ENCODE results near the gene TOB1.
"Not testable (repeated sequence)": the region's sequence is repeated elsewhere in the genome, so short reads cannot be mapped to it uniquely, and the experiment has no call there.

Gene TOB1

DNA sequence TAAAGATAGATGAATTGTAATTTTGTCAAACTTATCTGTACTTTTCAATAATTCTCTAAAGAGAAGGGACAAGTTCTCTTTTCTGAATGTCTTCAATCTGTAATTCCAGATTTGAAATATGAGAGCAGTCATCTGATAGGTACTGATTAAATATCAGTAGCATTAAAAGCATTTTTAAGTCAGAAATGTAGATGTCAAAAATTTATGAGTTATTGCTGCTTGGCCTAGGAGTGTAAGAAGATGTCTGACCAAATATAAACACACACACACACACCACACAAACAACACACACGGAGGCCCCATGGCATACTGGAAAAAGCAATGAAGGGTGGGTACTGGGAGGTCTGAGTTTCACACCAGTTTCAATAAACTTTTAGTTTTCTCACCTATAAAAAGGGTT is 2.4 kb upstream of the TOB1 start:
- no peak for DNase-seq (ENCODE audit: low spot score)

DNA sequence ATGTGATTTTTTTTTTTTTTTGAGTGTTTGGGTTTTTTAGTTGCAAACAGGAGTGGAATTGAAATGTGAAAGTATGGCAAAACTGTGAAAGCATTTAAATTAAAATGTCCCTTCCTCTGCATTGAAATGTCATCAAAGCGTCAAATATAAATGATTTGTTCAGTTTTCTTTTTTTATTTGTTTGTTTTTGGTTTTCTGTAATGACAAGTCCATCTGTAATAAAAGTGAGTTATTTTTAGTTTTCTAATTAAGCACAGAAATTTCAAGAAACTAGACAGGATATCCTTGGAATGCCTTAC is 1.9 kb upstream of the TOB1 start:
- no peak for DNase-seq (ENCODE audit: low spot score)

DNA sequence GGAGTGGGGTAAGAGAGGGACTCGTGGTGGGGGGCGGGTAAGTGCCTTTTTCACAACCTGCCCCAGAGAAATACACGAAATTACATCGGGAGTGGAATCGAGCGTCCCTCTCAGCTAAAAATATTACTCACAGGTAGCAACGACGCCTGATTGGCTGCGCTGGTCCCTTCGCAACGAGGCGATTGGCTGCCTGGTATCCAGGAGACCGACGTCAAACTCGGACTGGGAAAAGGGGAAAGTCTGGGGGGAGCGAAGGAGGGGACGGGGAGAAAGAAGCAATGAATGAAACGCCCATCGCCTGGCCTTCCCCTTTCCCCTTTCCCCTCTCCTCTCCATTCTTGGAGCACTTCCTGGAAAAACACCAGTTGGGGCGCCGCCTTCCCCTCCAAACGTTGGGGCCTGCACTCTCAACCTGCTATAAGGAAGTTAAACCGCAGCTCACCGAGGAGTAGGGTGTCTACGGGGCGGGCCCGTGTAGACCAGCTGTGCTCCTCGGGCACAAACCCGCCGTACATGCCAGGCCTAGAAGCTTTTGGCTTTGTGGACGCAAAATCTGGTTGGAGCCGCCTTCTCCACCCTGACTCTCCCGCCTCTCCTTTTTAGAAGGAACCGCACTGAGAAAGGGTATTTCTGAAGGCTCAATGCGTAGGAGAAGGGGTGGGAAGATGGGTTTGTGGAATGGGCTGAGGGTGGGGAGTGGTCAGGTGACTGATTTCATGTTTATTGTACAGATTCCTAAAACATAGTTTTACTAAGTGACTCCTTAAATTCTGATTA is 1.4 kb upstream of the TOB1 start:
- DNase-seq (ENCODE audit: low spot score), result peak; percentile 96

DNA sequence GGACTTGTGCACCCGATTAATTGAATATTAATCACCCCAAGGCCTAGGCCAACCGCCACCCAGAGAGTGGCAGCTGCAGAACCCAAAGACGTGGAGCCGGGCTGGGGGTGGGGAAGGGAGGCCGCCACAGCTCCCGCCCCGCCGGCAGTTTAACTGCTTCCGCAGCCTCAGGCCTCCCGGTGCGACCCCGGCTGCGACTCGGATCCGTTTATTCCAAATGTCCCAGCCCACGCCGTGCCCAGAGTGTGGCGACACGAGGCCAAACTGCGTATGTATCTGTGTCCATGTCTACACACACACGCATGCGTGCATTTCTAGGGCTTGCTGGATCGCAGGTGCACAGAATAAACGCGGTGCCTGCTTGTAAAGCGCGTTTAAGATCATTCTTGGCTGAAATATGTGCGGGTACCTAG is 802 bp upstream of the TOB1 start:
- DNase-seq (ENCODE audit: low spot score), result no peak

DNA sequence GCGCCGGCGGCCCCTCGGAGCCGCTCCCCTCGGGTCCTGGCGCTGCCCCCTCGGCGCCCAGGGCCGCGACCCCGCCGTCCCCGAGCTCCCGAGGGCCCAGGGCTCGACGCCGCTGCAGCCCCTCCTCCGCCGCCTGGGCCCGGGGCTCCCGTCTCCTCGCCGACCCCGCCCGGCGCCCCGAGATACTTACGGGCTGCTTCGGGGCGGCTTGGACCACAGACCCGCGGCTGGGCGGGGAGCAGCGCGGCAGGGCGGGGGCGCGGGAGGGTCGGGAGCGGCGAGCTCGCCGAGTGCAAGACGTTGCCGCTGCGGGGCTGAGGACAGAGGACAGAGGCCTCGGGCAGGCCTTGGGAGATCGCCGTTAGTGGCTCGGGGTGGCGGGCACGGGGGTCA is 290 bp downstream of the TOB1 start:
- DNase-seq (ENCODE audit: low spot score), result no peak

DNA sequence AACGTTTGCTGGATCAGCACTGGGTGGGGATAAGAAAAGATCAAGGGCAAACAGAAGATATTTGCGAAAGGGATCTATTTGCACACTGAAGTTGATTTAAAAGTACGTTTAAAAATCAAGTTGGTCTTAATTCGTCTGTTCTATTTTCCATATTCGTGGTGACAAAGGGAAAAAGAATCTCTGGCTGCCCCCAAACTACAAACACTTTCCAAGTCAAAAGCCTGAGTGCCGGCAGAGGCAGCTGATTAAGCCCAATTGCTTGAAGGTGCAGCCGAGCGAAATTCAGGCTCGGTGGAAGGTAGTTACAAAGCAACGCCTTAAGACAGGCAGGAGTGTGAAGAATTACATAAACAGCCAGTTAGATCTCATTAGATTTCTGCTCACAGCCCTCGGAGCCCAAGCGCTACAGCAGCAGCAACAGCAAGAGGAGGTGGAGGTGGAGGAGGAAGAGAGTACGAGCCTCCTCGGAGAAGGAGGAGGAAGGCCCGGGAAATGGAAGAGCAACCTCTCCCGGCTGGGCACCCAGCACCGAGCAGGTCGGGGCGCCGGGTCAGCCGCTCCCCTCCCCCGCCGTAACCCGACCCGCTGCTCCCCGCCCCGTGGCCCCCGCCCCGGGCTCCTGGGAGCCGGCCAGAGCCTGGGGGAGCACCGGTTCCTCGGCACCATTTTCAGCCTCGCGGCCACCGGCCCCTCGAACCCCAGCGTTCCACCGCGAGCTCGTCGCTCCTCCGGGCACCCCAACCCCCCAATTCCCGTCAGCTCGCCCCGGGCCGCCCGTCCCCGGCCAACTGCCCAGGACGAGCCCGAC is 890 bp downstream of the TOB1 start:
- DNase-seq (ENCODE audit: low spot score), result peak; percentile 63

DNA sequence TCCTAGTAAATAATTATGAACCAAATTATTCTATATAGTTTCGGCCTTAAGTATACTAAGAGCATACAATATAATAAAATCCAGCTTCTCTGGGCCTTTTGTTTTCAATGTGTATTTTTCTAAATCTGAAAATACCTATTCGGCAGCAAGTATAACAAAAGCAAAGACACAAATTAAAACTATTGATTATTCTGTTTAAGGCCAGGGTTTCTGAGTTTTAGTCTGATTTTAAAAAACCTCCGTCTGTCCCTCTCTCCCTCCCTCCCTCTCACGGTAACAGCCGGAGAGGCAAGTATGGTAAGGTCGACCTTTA is 1.5 kb downstream of the TOB1 start:
- DNase-seq (ENCODE audit: low spot score), result no peak

DNA sequence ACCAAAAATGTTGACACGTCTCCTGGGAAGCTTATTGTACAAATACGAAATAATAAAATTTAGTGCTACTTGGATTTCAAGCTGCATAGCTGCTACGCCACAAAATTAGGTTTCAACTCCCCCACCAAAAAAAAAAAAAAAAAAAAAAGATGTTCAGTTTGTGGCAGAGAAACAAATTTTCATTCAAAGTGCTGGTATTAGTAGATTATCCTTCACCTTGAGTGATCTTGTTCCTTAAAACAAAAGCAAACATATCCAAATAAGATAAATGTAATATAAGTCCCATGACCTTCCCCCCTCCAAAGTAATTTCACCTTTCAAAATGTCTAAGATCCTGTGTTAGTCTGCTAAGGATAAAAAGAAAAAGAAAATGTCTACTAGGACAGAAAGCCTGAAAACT is 2.2 kb downstream of the TOB1 start:
- no peak for DNase-seq (ENCODE audit: low spot score)

DNA sequence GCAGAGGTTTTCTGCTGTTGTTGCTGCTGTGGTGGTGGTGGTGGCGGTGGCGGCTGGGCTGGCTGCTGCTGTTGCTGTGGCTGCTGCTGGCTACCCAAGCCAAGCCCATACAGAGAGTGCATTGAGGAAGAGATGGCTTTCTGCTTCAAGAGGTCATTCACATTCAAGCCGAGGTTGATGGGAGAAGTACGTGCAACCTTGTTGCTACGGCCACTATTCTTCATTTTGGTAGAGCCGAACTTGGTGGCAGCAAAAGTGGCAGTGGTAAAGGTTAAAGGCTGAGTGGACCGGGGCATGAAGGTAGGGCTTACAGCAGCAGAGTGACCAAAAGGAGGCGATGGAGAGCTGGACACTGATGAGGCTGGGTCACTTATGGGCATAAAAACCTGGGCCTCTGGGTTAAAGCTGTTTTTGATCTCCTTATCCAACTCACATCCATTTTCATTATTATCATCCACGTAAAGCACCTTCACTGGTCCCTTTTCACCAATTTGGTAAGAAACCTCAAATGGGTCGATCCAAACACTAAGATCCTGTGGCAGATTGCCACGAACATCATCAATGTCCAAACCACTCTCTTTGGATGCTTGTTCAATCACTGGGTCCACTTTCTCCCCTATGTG is 2.8 kb downstream of the TOB1 start:
- no peak for DNase-seq (ENCODE audit: low spot score)

DNA sequence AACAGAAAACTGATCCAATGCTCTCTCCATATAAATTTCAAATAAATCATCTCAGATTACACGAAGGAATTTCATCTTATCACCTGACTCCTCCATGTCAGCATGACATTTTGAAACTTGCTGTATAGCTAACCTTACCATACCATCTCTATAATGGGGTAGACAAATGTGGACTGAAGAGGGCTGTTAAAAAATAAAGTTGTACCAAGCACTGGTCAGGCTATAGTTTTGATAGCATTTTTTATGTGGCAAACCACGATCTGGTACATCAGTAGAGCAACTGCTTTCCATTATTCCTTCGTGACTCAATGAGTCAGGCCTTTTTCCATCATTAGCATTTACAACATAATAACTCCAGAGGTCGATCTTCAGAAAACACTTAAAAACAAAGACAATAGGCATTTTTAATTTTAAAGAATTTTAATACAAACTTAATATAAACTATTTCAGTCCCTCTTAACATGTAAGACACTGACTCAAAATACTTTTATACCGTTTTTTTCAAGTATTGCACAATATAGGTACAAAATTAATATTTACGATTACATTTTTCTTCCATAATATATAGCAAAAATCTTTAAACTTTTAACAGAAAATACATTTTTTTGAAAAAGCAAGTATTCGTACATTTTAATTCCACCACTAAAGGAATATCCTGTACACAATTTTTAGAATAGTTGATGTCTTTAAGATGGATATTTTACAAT is 4.2 kb downstream of the TOB1 start:
- no peak for DNase-seq (ENCODE audit: low spot score)

DNA sequence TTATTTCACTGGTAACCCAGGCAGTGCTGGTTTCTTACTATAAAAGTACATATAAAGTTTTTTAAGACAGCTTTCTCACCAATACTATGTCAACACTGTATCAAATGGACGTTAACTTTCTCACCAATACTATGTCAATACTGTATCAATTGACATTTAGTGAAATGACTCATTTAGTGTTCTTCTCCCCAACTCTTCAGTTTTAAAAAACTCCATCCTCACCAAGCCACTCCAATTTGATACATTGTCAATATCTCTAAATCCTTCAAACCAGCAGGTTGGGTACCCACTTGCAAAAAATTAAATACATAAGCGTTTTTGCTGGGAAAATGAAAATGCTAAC is 4.8 kb downstream of the TOB1 start:
- DNase-seq (ENCODE audit: low spot score), result no peak

DNA sequence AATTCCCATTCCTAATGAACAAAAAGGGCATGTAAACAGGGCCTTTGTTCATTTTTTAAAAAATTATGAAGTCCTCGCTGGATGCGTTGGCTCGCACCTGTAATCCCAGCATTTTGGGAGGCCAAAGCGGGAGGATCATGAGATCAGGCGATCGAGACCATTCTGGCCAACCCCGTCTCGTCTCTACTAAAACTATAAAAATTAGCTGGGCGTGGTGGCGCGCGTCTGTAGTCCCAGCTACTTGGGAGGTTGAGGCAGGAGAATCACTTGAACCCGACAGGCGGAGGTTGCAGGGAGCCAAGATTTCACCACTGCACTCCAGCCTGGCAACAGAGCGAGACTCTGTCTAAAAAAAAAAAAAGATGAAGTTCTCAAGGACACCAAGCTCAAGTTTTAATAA is 6.4 kb downstream of the TOB1 start:
- DNase-seq (ENCODE audit: low spot score), result not testable (repeated sequence)

DNA sequence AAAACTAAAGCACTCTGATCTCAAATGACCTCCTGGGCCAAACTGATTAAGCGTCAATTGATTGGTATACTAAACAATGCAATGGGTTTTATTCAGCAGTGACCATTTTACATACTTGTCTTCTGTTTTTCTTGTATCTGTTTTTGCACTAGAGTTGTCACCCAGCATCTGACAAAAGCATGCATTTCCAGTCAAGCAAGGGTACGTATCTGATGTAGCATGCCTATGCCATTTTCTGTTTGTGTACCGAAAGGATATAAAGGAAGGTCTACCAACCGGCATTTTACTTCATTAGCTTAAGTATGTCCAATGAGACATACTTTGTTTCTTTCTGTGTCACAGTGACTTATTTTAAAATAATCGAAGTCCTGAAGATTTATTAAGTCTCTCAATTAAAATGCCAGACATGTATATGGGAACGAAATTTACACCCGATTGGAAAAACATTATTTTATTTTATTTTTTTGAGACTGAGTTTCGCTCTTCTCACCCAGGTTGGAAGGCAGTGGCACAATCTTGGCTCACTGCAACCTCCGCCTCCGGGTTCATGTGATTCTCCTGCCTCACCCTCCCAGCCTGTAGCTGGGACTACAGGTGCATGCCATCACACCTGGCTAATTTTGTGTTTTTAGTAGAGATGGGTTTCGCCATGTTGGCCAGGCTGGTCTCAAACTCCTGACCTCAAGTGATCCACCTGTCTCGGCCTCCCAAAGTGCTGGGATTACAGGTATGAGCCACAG is 7.5 kb downstream of the TOB1 start:
- no peak for DNase-seq (ENCODE audit: low spot score)

DNA sequence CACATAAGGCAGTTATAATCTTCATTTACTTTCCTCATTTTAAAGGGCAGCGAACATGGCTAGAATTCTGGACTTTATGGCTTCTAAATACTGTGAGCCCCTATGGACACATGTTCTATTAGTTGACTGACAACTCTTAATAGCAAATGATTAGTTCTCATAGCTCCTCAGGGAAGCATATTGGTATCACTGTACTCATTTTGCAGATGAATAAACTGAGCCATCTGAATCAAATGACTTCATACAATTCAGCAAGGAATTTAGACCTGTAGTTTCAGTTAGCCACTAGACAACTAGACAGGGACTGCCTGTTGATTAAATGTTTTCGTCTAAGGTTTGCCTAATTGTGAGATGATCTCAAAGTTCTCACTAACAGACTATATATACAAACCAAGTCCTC is 9.7 kb downstream of the TOB1 start:
- DNase-seq (ENCODE audit: low spot score), result no peak

DNA sequence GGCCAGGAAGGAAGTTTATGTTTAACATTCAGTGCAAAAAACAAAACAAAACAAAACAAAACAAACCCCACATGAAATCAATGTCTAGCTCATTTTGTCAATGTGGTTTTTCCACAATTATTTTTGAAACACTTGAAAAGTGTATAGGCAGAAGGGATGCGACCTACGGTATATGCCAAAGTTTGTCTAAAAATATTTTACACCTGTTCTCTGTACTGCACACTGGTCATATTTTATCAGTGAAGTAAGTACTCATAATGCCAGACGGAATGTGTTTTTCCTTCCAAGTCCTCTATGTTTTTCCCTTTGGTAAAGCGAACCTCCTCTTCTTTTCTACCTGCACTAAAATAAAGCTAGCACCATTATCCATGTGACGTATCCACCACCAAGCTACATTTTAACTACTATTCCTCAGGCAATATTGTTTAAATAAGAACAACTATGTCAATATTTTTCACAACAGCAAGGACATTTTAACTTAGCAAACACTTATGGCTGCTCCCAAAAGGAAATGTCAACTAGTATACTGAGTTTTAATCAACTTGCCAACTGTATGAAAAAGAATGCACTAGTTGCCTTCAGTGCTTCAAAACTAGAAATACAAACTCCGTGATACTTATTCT is 10.3 kb downstream of the TOB1 start:
- DNase-seq (ENCODE audit: low spot score), result no peak

DNA sequence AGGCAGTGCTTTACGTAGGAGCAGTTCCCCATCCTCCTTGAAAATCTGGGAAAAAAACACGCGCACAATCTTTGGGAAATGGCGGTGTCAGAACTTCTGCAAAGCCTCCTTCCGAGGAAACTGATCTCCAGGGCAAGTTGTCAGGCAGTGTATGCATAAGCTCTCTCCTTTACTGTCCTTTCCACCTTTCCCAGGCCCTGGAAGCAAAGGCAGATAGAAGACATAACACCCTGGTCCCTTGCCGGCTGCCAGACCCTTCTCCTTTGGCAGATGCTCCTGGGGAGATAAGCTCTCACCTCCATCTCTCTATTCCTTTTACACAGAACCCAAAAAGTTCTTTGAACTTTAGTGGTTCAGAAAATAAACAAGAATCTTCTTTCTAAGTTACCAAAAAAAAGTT is 12.4 kb downstream of the TOB1 start:
- no peak for DNase-seq (ENCODE audit: low spot score)

DNA sequence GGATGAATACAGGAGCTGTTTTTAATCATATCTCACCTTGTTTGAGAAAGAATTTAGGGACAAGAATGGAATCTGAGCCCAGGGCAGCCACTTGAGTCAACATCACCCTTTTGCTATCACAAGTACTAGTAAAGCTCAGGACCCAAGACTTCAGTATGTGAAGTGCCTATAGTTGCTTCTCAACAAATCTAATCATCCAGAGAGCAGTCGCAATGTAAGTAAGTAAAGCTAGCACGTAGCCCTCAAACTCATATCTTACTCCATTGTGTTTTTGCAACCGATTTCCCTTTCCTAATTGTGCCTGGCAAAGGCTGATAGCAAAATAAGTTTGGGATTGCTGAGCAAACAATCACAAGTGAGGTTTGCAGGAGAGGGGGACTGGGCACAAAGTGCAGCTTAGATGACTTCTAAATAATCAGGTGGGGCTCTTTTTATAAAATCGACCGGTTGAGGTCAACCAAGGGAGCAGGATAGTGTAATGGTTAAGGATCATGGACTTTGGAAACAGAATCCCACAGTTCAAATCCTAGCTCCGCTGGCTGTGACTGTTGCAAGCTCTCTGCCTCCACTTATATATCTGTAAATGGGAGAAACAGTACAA is 13.0 kb downstream of the TOB1 start:
- DNase-seq (ENCODE audit: low spot score), result no peak

DNA sequence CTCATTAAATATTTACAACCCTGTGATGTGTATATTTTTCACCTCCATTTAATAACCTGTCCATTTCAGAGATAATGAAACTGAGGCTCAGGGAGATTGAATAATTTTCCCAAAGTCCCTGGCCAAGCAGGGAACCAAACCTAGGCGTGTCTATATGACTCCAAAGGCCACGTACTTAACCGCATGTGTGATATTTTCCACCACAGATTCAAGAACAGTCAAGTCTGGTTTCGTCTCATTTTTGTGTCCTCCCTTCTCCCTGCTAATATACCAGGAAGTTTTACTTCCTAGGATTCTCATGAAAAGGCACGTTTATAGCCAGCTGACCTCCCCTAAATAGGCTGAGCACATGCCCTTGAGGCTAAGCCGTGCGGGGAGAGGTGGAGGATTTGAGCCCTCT is 15.5 kb downstream of the TOB1 start:
- no peak for DNase-seq (ENCODE audit: low spot score)

DNA sequence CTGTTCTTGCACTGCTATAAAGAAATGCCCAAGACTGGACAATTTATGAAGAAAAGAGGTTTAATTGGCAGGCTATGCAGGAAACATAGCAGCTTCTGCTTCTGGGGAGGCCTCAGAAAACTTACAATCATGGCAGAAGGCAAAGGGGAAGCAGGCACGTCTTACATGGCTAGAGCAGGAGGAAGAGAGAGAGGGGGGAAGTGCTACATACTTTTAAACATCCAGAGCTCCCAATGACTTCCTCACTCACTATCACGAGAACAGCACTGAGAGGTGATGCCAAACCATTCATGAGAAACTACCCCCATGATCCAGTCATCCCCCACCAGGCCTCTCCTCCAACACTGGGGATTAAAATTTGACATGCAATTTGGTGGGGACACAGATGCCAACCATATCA is 17.4 kb downstream of the TOB1 start:
- no peak for DNase-seq (ENCODE audit: low spot score)

DNA sequence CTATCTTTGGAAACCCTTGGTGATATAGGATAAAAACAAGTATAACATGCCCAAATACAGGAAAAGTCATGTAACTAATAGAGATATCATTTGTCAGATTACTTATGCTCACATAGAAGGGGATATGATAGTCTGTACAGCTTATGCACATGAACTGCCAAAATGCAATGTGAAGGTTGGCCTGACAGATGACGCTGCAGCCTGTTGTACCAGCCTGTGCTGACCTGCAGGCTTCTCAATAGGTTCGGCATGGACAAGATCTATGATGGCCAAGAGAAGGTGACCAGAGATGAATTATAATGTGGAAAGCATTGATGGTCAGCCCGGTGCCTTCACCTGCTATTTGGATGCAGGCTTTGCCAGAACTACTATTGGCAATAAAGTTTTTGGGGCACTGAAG is 18.1 kb downstream of the TOB1 start:
- no peak for DNase-seq (ENCODE audit: low spot score)

DNA sequence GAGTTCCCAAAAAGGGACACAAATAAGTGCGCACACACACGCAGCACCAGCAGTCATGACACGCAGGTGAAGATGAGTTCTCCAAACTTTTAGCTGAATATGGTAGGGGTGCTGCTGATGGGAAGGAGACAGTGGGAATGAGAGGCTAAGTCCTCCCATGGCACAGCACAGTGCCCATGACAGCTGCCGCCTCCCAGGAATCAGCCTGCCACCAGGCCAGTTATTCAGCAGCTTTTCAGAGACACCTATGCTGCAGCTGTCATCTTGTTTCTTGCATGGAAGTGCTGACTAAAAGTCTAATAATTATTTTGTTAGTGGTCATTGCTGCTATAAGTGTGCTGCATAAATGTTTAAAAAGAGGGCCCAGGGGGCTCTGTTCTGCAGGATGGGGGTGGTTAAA is 18.6 kb downstream of the TOB1 start:
- no peak for DNase-seq (ENCODE audit: low spot score)

Data from SK-N-DZ (cell line).